ENCODE measurements around the gene SLC37A3. TPM values are rescaled to one million over a fixed set of nuclear protein-coding genes. Genes with fewer than 3 reads are reported as not detected.

SLC37A3 gene
- total RNA-seq, 1 experiment from 2014 or later: 52.7 TPM

DNA sequence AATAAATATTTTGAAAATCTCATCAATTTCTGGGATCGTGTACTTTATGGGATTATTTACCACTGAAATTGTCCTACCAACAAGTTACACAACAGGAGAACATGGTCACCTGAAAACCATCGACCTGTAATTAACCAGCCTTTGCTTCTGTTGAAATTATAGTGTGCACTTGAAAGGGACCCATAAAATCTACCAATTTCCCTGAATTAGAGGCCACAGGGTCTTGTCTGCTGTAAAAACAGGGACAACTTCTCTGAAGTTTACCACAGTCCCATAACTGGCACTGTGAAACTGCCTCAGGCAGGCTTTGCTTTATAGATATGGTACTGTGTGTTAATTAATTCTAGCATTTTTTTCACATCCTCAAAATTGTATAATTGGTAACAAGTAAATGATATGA is 43.2 kb upstream of the SLC37A3 start:
- Histone ChIP-seq H4K20me1 (ENCODE audit: control insufficient read depth, insufficient read depth, insufficient read length) (no peaks in the 10 kb centered on the region), H4K5ac (ENCODE audit: insufficient read length, low read depth, low read length) (no peak overlapping the region), H3K4ac (ENCODE audit: low read depth, low read length) (no peak overlapping the region), H2AK5ac (ENCODE audit: insufficient read length, low read length) (no peak overlapping the region), H3K79me1 (ENCODE audit: insufficient read depth, low read depth, low read length, poor library complexity, severe bottlenecking) (no peaks in the 10 kb centered on the region), H4K91ac (ENCODE audit: insufficient read length, low read depth, low read length) (no peak overlapping the region), H4K8ac (replicated peaks; ENCODE audit: insufficient read length, low read depth, low read length) (no peak overlapping the region), H3K14ac (ENCODE audit: insufficient read depth, low read length) (no peak overlapping the region), H3T11ph (ENCODE audit: low read length) (no peak overlapping the region), H3K27ac (ENCODE audit: insufficient read length, low read depth, low read length) (no peak overlapping the region), H2BK120ac (ENCODE audit: low read depth, low read length, poor library complexity, severe bottlenecking) (no peak overlapping the region), H2BK20ac (ENCODE audit: low read depth, low read length, poor library complexity, severe bottlenecking) (no peak overlapping the region), H3K23ac (ENCODE audit: insufficient read length, low read depth, low read length) (no peak overlapping the region), H3K27me3 (ENCODE audit: insufficient read depth, low read length) (no peaks in the 10 kb centered on the region), H2BK15ac (ENCODE audit: low read depth, low read length) (no peak overlapping the region), H3K9me3 (ENCODE audit: control insufficient read depth, low read depth, low read length) (no peaks in the 10 kb centered on the region), H3K56ac (ENCODE audit: insufficient read length, low read depth, low read length) (no peak overlapping the region), H3K79me2 (ENCODE audit: insufficient read depth, low read length) (no peaks in the 10 kb centered on the region), H3K4me1 (ENCODE audit: insufficient read depth, low read length) (no peaks in the 10 kb centered on the region), H2BK5ac (ENCODE audit: insufficient read length, low read length) (no peak overlapping the region), H3K18ac (ENCODE audit: insufficient read length, low read depth, low read length) (no peak overlapping the region), H2BK12ac (ENCODE audit: insufficient read length, low read depth, low read length) (no peak overlapping the region), H2AFZ (ENCODE audit: low read length) (no peak overlapping the region), H3K23me2 (ENCODE audit: insufficient read length, low read depth, low read length, poor library complexity, severe bottlenecking) (no peaks in the 10 kb centered on the region), H3K4me2 (ENCODE audit: insufficient read depth, insufficient read length, low read length) (no peak overlapping the region), H3K9ac (ENCODE audit: extremely low read depth, insufficient read length, low read length) (no peak overlapping the region)
- Mint-ChIP-seq H3K27me3 (ENCODE audit: low read depth) (no peaks in the 10 kb centered on the region; the same call in 1 of the 2 replicates), H3K36me3 (ENCODE audit: insufficient read depth in 1 of 3, low read depth in 3 of 3) (peaks cover 0 to 4% (median 2%) of the 10 kb centered on the region in 3 experiments; a peak in 2 of 7 replicates), H3K4me1 (peaks cover 0 to under 1% of the 10 kb centered on the region in 2 experiments; a peak in 2 of 4 replicates), H3K4me3 (no peak overlapping the region), H3K9me3 (no peaks in the 10 kb centered on the region), H3K27ac (no peak overlapping the region)
- no peak for DNase-seq
- WGBS (ENCODE audit: extremely low coverage, insufficient read length, low lambda C conversion rate): no CpG with 5 or more reads among the region's 2 CpGs
- TF ChIP-seq, protein P1, sequence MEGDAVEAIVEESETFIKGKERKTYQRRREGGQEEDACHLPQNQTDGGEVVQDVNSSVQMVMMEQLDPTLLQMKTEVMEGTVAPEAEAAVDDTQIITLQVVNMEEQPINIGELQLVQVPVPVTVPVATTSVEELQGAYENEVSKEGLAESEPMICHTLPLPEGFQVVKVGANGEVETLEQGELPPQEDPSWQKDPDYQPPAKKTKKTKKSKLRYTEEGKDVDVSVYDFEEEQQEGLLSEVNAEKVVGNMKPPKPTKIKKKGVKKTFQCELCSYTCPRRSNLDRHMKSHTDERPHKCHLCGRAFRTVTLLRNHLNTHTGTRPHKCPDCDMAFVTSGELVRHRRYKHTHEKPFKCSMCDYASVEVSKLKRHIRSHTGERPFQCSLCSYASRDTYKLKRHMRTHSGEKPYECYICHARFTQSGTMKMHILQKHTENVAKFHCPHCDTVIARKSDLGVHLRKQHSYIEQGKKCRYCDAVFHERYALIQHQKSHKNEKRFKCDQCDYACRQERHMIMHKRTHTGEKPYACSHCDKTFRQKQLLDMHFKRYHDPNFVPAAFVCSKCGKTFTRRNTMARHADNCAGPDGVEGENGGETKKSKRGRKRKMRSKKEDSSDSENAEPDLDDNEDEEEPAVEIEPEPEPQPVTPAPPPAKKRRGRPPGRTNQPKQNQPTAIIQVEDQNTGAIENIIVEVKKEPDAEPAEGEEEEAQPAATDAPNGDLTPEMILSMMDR (conservative IDR thresholded peaks at IDR 0.05): no peak

Measured in H9 (cell line).